Measurements from ENCODE around the gene UGT1A10. TPM values are rescaled to one million over a fixed set of nuclear protein-coding genes. Genes with fewer than 3 reads are reported as not detected.

UGT1A10 gene
- total RNA-seq, 2 donors from 2014 or later: 0.41 TPM; not detected in 1

DNA sequence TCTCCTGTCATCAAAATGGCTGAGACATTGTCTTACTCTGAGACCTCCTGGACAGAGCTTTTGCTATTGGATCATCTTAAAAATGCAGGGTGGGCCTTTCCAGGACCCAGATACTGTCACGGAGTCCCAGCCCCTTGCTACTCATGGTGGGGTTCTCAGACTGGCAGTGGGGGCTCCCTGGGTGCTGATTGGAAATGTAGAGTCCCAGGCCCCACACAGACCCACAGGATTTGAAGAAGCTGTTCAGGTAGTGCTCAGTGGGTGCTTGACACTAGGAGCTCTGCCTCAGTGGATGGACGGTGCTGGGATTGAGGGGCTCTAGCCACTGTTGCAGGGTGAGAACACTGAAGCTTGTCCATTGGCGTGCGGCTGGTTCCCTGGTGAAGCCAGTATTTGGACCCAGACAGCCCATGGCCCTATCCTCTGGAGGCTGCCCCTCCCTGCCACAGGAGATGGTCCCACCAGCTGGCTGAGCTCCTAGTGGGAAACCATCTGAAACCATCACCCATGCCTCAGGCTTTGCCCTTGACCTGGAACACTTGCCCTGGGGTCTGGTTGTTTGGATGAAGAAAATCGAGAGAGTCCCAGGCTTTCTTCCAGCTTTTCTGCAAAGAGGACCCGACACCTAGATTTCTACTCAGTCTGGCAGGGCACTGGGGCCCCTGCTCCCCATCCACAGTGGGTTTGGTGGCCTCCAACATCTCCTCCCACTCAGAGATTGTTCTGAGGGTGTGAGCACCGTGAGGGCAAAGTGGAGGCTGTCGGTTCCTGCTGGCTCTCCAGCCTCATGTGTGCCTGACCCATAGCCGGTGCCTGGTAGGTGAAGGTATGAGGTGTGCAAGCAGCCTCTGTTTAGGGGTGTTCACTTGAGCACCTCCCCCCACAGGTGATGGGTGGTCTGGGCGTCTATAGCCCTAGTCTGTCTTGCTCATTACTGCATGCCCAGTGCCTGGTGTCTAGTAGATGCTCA lies 172.0 kb downstream of the UGT1A10 start:
- no peaks in the 10 kb centered on the region for H3K9me3 ChIP-seq
- no peaks in the 10 kb centered on the region for H3K36me3 ChIP-seq
- H3K4me1 ChIP-seq (ENCODE audit: control insufficient read depth in 1 of 2, low read depth in 2 of 2): no peaks in the 10 kb centered on the region
- H3K27me3 ChIP-seq (replicated peaks; ENCODE audit: insufficient read depth): no peaks in the 10 kb centered on the region
- no peak for ATAC-seq (ENCODE audit: insufficient number of reproducible peaks, low FRiP score, low read depth)
- no peak for DNase-seq (ENCODE audit: low spot score)
- H3K4me3 ChIP-seq: no peak overlapping the region
- no peak for TF ChIP-seq CTCF (IDR thresholded peaks at IDR 0.05)
- H3K27ac ChIP-seq: no peak overlapping the region

GRCh38 chr2:233810385-233810784 lies 174.1 kb downstream of the UGT1A10 start:
- DNase-seq (ENCODE audit: low spot score) (no peak), ATAC-seq (ENCODE audit: insufficient number of reproducible peaks, low FRiP score, low read depth) (no peak)
- Histone ChIP-seq H3K27me3 (replicated peaks; ENCODE audit: insufficient read depth) (no peaks in the 10 kb centered on the region), H3K4me3 (no peak overlapping the region), H3K4me1 (ENCODE audit: control insufficient read depth in 1 of 2, low read depth in 2 of 2) (no peaks in the 10 kb centered on the region), H3K27ac (no peak overlapping the region), H3K9me3 (no peaks in the 10 kb centered on the region), H3K36me3 (no peaks in the 10 kb centered on the region)
- no peak for TF ChIP-seq CTCF (IDR thresholded peaks at IDR 0.05)

- no peak for DNase-seq (ENCODE audit: low spot score)
- H3K27ac ChIP-seq: no peak overlapping the region
- TF ChIP-seq CTCF (IDR thresholded peaks at IDR 0.05): no peak
- no peaks in the 10 kb centered on the region for H3K9me3 ChIP-seq
- H3K27me3 ChIP-seq (replicated peaks; ENCODE audit: insufficient read depth): no peaks in the 10 kb centered on the region
- H3K4me3 ChIP-seq: no peak overlapping the region
- no peaks in the 10 kb centered on the region for H3K4me1 ChIP-seq (ENCODE audit: control insufficient read depth in 1 of 2, low read depth in 2 of 2)
- no peaks in the 10 kb centered on the region for H3K36me3 ChIP-seq
- no peak for ATAC-seq (ENCODE audit: insufficient number of reproducible peaks, low FRiP score, low read depth)
Measured at GRCh38 chr2:233811087-233811486, 174.8 kb downstream of the UGT1A10 start.

DNA sequence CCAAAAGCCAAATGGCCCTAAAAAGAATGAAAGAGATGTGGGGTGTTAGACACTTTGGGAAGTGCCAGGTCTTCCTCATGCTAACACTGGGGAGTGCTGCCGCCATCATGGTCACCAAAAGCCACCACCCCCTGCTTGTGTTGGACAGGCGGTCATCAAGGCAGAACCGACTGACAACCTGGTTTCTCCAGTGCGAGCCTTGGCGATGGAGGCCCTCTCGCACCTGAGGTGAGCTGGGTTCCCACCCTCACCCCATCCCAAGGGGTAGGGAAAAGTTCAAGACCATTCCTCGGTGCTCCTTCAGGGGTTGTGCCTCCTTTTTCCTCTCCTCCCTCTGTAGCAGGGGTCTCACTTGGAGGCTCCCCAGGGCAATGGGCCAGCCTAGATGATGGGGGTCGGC lies 175.5 kb downstream of the UGT1A10 start:
- H3K27me3 ChIP-seq (replicated peaks; ENCODE audit: insufficient read depth): no peaks in the 10 kb centered on the region
- ATAC-seq (ENCODE audit: insufficient number of reproducible peaks, low FRiP score, low read depth): no peak
- no peak overlapping the region for H3K4me3 ChIP-seq
- no peaks in the 10 kb centered on the region for H3K36me3 ChIP-seq
- TF ChIP-seq CTCF (IDR thresholded peaks at IDR 0.05): no peak
- no peak for DNase-seq (ENCODE audit: low spot score)
- no peak overlapping the region for H3K27ac ChIP-seq
- no peaks in the 10 kb centered on the region for H3K4me1 ChIP-seq (ENCODE audit: control insufficient read depth in 1 of 2, low read depth in 2 of 2)
- H3K9me3 ChIP-seq: no peaks in the 10 kb centered on the region

GRCh38 chr2:233813236-233814055 lies 177.2 kb downstream of the UGT1A10 start:
- H3K27ac ChIP-seq: no peak overlapping the region
- ATAC-seq (ENCODE audit: insufficient number of reproducible peaks, low FRiP score, low read depth): no peak
- TF ChIP-seq CTCF (IDR thresholded peaks at IDR 0.05): no peak
- no peaks in the 10 kb centered on the region for H3K36me3 ChIP-seq
- H3K4me1 ChIP-seq (ENCODE audit: control insufficient read depth in 1 of 2, low read depth in 2 of 2): no peaks in the 10 kb centered on the region
- H3K9me3 ChIP-seq: no peaks in the 10 kb centered on the region
- no peak overlapping the region for H3K4me3 ChIP-seq
- no peaks in the 10 kb centered on the region for H3K27me3 ChIP-seq (replicated peaks; ENCODE audit: insufficient read depth)
- no peak for DNase-seq (ENCODE audit: low spot score)
